Suprapubic skin (tissue), 4 donors: ENCODE measurements around the gene SH3BP4. TPM values are rescaled to one million over a fixed set of nuclear protein-coding genes. Genes with fewer than 3 reads are reported as not detected.

ENCODE experiments used
- DNase-seq, 2 donors: peaks; one replicate each; pipeline ENCODE4 v3.0.0-alpha.2; 2019; ENCODE audit warnings: low spot score in 2 of 2
- H3K27ac ChIP-seq: fragments of 200-600 bp; sonication (generic); one replicate; pipeline ENCODE4 v1.5.1; 2019
- H3K27me3 ChIP-seq: fragments of 200-600 bp; sonication (generic); one replicate; pipeline ENCODE4 v1.5.1; 2019
- H3K36me3 ChIP-seq: fragments of 200-600 bp; sonication (generic); one replicate; pipeline ENCODE4 v1.5.1; 2019
- H3K4me1 ChIP-seq: fragments of 200-600 bp; sonication (generic); one replicate; pipeline ENCODE4 v1.5.1; 2019
- H3K4me3 ChIP-seq: fragments of 200-600 bp; sonication (generic); one replicate; pipeline ENCODE4 v1.5.1; 2019; ENCODE audit warnings: mild to moderate bottlenecking
- H3K9me3 ChIP-seq: fragments of 200-600 bp; sonication (generic); one replicate; pipeline ENCODE4 v1.5.1; 2019
- CTCF ChIP-seq, 2 donors: fragments of 200-600 bp in 1 of 2; fragments of 450-650 bp in 1 of 2; sonication (generic) in 1 of 2; IDR thresholded peaks; one replicate each; pipeline ENCODE4 v1.5.1; 2016 to 2019; ENCODE audit warnings: antibody characterized with exemption in 2 of 2, mild to moderate bottlenecking in 1 of 2, moderate library complexity in 1 of 2
- EP300 ChIP-seq: sonication (generic); formaldehyde crosslinking; IDR thresholded peaks from one replicate; pipeline ENCODE4 v1.6.1; 2017; ENCODE audit warnings: antibody characterized with exemption
- POLR2A ChIP-seq, 2 donors: fragments of 450-650 bp; IDR thresholded peaks; one replicate each; pipeline ENCODE4 v1.6.1; 2017; ENCODE audit warnings: antibody characterized with exemption in 2 of 2, mild to moderate bottlenecking in 2 of 2, moderate library complexity in 2 of 2
- POLR2AphosphoS5 ChIP-seq, 3 donors: sonication (generic); formaldehyde crosslinking; IDR thresholded peaks; one replicate each; pipeline ENCODE4 v1.6.1; 2017; ENCODE audit warnings: antibody characterized with exemption in 3 of 3
- WGBS: methylation state at CpG from one replicate; pipeline ENCODE4 v1.1.5; 2018; 5-methylcytosine and 5-hydroxymethylcytosine counted together
- total RNA-seq, 4 donors: library from RNA; depleted of rRNA; stranded (reverse); fragments of >200 nt; gene quantifications; one replicate each; pipeline ENCODE4 v1.1.0, GENCODE V29; 2016

Gene SH3BP4
- total RNA-seq, 4 donors from 2014 or later, result 38.6 to 82.6 (median 58.6) TPM

- TF ChIP-seq EP300, result no peak
- no peak for TF ChIP-seq POLR2A (IDR thresholded peaks at IDR 0.05)
- no peak for TF ChIP-seq CTCF (IDR thresholded peaks at IDR 0.05)
- TF ChIP-seq POLR2AphosphoS5 (IDR thresholded peaks at IDR 0.05), result no peak
- Histone ChIP-seq H3K27me3 (no peaks in the 10 kb centered on the region), H3K27ac (no peak overlapping the region), H3K36me3 (peaks cover 17% of the 10 kb centered on the region), H3K4me1 (peaks cover 38% of the 10 kb centered on the region), H3K9me3 (no peaks in the 10 kb centered on the region), H3K4me3 (no peak overlapping the region)
- WGBS, result 91% methylated on average over 11 of the region's 23 CpGs
- no peak for DNase-seq
Measured at GRCh38 chr2:234992624-234993349, 41.0 kb downstream of the SH3BP4 start.

- no peak for DNase-seq
- no peaks in the 10 kb centered on the region for H3K27me3 ChIP-seq
- 90% methylated on average over 11 of the region's 11 CpGs for WGBS
- H3K4me3 ChIP-seq, result no peak overlapping the region
- H3K27ac ChIP-seq, result no peak overlapping the region
- no peak for TF ChIP-seq POLR2A (IDR thresholded peaks at IDR 0.05)
- TF ChIP-seq EP300, result no peak
- no peak for TF ChIP-seq POLR2AphosphoS5 (IDR thresholded peaks at IDR 0.05)
- TF ChIP-seq CTCF (IDR thresholded peaks at IDR 0.05), result no peak
- H3K36me3 ChIP-seq, result peaks cover 17% of the 10 kb centered on the region
- H3K9me3 ChIP-seq, result no peaks in the 10 kb centered on the region
- H3K4me1 ChIP-seq, result peaks cover 34% of the 10 kb centered on the region
Measured at GRCh38 chr2:234993541-234993981, 41.7 kb downstream of the SH3BP4 start.

- H3K4me1 ChIP-seq, result peaks cover 31% of the 10 kb centered on the region
- peak overlapping the region; percentile 42 for H3K27ac ChIP-seq
- no peaks in the 10 kb centered on the region for H3K9me3 ChIP-seq
- H3K27me3 ChIP-seq, result no peaks in the 10 kb centered on the region
- TF ChIP-seq POLR2A (IDR thresholded peaks at IDR 0.05) (no peak), CTCF (IDR thresholded peaks at IDR 0.05) (no peak), POLR2AphosphoS5 (IDR thresholded peaks at IDR 0.05) (no peak), EP300 (no peak)
- WGBS, result 90% methylated on average over 18 of the region's 29 CpGs
- DNase-seq, result no peak
- peaks cover 18% of the 10 kb centered on the region for H3K36me3 ChIP-seq
- H3K4me3 ChIP-seq, result no peak overlapping the region
Measured at GRCh38 chr2:234994438-234995321, 42.9 kb downstream of the SH3BP4 start.

- WGBS, result 79% methylated on average over 24 of the region's 24 CpGs
- H3K4me1 ChIP-seq, result peaks cover 28% of the 10 kb centered on the region
- TF ChIP-seq CTCF (IDR thresholded peaks at IDR 0.05) (no peak), EP300 (no peak), POLR2AphosphoS5 (IDR thresholded peaks at IDR 0.05) (no peak), POLR2A (IDR thresholded peaks at IDR 0.05) (no peak)
- DNase-seq, result no peak
- H3K27ac ChIP-seq, result peak overlapping the region; percentile 42
- H3K36me3 ChIP-seq, result peaks cover 21% of the 10 kb centered on the region
- no peak overlapping the region for H3K4me3 ChIP-seq
- H3K27me3 ChIP-seq, result no peaks in the 10 kb centered on the region
- no peaks in the 10 kb centered on the region for H3K9me3 ChIP-seq
Measured at GRCh38 chr2:234995332-234996068, 43.7 kb downstream of the SH3BP4 start.
